GM19467 (cell line): ENCODE results near the gene LRFN2.

Experiments
- ATAC-seq: cut with Tn5 transposase; IDR thresholded peaks from one replicate; pipeline ENCODE4 v1.9.1; 2021; ENCODE audit warnings: mild to moderate bottlenecking, moderate library complexity; ENCODE audit not compliant: unreplicated experiment

The LRFN2 gene

DNA sequence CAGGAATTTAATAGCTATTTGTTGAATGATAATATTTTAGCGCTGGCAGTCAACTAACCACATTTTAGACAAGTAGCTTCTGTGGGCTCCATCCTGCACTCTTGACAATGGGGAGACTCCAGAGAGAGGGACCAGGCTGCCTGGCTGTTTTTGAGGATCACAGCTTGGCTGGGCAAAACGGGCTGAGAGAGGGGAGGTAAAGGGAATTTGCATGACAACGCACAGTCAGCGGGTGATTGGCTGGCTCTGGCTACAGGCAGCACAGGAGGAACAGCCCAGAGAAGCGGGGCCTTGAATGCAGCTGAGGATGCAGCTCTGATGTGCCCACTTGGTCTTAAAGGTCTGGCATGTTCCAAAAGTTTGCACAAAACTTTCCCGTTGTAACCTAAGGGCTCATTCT, 41.2 kb downstream of the LRFN2 start:
- ATAC-seq, result no peak

GRCh38 chr6:40543776-40544175, 43.4 kb downstream of the LRFN2 start:
- no peak for ATAC-seq

GRCh38 chr6:40543146-40543545, 44.0 kb downstream of the LRFN2 start:
- ATAC-seq, result no peak

DNA sequence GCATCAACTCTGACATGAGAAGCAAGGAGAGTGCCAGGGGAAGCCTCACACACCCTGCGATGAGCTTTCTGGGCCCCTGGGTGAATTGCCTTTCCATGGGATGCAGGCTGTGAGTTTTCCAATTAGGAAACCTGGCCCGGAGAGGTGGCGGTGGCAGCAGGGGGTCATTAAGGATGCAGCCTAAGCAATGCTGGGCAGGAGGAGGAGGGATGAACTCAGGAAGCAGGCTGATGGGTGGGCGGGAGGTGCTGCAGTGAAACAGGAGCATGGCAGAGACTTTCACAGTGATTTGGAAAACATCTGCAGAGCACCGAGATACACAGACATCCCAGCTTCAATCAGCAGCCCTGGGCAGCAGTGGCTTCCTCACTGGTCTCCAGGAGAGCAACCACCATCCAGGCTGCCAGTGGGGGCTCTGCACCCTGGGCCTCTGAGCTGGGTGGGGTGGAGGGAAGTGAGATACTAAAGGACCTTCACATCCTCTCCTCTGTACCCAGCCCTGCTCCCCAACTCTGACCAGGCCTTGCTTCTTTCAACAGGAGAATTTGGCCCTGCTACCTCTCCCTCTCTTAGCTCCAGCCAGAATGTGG, 44.9 kb downstream of the LRFN2 start:
- ATAC-seq, result no peak

DNA sequence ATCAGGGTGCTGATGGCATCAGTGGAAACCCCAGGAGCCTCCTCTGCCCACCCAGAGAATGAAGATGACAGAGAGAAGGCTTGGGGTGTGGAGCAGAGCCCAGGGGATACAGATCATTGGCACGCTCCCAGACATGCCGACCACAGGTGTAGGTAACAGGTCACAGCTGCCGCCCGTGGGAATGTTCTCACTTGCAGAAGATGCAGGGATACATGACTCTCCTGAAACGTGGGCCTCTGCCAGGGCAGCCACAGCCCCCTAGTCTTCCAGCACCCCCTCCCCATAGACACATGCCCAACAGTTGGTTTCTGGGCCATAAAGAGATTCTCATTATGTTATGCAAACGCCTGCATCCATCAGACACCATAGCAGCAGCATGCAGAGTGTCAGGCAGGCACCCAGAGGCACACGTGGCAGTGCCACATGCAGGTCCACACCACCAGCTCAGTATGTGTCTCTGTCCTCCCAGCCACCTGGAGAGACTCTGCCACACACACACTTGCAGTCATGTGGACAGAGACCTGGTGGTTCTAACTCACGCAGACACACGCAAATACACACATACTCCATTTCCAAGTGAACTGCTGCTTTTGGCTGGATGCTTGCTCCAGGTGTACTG, 45.5 kb downstream of the LRFN2 start:
- ATAC-seq, result no peak

- ATAC-seq, result no peak
Observed at GRCh38 chr6:40540790-40541189, 46.4 kb downstream of the LRFN2 start.

DNA sequence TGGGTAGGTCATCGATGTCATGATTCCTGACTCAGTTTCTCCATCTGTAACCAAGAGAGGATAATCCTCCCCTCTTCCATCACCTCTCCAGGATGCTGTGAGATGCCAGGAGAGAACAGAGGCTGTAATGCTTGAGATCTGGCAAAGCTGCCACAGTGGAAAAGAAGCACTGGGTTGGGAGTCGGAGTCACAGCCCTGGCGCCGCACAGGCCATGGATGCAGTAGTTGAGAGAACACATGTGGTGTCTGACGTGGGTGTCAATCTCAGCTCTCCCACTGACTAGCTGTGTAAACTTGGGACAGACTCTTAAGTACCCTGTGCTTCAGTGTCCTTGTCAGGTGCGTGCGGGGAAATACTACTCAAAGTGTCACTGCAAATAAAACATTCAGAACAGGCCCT, 47.3 kb downstream of the LRFN2 start:
- no peak for ATAC-seq

DNA sequence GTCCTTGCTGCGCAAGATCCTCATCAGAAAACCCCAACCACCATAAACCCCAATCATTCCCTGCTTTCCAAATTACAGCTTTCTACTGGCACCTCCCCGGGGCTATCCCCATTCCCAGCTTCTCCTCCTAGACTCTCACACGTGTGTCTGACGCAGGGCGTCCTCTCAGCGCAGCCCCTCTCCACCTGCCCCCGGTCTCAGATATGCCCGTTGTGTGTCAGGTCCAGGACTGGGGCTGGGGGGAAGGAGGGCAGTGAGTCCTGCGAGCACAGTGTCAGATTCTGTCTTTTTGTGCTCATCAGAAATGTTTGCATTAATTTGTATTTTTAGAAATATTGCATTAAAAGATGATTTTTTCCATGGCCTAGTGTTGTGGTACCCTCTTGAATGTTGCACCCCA, 48.6 kb downstream of the LRFN2 start:
- no peak for ATAC-seq

- no peak for ATAC-seq
Observed at GRCh38 chr6:40537446-40537845, 49.7 kb downstream of the LRFN2 start.

DNA sequence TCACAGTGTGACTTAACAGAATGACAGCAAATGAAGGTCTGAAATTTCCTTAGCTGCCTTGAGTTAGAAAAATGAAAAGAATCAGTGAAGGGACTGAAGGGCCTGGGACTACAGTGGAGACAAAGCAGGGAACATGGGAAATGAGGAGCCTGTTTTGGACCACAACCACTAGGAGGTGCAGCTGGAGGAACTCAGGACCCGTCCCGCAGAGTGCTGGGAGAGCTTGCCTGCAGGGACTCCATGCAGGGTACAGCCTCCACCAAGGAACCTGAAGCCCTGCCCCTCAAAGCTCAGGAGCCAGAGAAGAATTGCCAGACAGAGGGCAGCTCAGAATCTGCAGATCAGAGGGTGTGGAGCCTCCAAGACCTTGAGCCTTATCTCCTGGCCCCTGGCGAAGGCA, 50.7 kb downstream of the LRFN2 start:
- no peak for ATAC-seq

DNA sequence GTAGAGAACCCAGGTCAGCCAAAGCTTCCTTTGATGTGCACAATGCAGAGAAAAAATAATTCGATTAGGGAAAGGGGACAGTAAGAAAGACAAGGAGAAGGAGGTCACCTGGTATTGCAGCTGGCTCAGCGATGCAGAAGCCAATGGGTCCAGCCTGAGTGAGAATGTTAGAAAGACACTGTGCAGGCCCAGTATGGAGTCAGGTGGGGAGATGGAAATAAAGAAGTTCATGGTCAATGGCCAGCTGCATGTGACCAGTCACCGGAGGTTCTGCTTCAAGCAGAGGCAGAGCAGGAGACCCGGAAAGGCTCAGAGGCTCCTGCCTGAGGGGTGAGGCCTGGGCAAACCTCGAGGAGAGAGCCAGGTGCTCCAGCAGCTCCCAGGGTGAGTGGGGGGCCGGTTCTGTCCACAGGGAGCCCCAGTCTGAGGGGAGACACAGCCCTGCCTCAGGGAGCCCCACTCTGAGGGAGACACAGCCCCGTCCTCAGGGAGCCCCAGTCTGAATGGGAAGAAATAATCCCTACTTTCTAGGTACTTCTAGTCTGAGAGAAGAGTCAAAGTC, 51.3 kb downstream of the LRFN2 start:
- no peak for ATAC-seq

DNA sequence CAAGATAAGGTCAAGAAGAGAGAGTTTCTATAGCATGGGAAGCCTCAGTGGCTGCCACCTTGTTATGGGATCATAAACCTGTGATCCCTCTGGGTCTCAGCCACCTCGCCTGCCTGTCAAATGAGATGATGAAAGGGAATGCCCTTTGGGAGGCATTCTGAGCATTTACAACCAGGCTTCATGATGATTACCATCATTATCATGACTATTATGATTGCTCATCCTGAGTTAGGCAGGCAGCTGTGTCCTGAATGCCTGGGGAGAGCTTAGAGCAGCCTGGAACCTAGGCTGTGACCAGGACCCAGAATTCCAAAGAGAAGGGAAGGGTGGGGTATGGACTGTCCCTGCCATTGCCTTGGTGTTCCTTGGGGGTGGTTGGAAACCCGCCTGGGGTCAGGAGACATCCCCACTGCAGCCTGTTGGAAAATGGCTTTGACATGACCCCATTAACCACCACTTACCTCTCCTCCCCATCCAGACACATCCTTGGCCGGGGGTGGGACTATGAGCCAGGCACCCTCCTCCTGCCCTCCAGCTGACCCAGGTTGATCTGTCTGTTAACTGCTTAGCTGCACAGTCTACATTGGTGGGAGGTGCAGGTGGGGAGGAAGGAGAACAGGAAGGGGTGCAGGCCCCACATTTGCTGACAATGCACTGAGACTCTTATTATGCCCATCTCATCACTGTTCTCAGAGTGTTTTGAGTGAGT, 51.9 kb downstream of the LRFN2 start:
- ATAC-seq, result no peak

DNA sequence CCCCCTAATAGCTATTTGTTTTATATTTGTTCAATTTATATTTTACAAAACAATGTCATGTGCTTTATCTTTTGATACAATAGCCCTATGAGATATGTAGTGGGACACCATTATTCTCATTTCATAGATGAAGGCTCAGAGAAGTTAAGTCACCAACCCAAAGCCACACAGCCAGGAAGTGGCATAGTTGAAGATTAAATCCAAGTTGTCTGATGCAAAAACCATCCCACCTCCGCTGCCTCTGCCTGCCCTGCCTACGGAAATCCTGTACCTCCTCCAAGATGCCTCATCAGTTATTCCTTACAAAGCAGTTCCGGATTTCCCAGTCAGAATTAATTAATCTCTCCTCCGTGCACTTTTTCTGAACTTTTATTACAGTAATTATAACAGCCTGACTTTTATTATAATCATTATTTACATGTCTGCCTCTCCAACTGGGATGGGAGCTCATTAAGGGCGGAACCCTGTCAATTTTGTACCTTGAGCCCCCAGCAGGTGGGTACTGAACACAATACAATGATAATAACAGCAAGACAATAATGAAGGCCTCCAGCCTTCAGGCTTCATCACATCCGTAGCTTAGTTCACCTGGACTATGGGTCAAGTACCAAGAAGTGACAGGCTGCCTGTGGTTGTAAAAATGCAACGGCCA, 54.7 kb downstream of the LRFN2 start:
- ATAC-seq, result no peak

DNA sequence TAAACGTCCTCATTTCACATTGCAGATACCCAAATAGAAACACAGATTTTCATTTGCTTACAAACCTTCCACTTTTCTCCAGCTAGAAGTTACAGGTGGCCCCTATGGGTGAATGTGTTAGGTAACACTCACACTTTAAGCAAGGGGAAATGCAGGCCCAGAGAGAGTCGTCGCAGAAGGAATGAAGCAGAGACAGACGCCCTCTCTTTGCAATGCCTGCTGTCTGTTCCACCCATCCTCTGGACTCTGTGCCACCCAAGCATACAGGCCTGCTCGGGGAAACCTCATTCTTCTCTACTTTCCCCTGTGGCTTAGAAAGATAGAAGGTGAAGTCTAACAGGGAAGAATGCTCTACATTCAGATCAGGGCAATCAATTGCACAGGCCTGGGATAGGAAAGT, 57.2 kb downstream of the LRFN2 start:
- ATAC-seq, result no peak

GRCh38 chr6:40529040-40529439, 58.1 kb downstream of the LRFN2 start:
- no peak for ATAC-seq

GRCh38 chr6:40528051-40528450, 59.1 kb downstream of the LRFN2 start:
- ATAC-seq, result no peak

- no peak for ATAC-seq
Observed at GRCh38 chr6:40526036-40526435, 61.1 kb downstream of the LRFN2 start.

DNA sequence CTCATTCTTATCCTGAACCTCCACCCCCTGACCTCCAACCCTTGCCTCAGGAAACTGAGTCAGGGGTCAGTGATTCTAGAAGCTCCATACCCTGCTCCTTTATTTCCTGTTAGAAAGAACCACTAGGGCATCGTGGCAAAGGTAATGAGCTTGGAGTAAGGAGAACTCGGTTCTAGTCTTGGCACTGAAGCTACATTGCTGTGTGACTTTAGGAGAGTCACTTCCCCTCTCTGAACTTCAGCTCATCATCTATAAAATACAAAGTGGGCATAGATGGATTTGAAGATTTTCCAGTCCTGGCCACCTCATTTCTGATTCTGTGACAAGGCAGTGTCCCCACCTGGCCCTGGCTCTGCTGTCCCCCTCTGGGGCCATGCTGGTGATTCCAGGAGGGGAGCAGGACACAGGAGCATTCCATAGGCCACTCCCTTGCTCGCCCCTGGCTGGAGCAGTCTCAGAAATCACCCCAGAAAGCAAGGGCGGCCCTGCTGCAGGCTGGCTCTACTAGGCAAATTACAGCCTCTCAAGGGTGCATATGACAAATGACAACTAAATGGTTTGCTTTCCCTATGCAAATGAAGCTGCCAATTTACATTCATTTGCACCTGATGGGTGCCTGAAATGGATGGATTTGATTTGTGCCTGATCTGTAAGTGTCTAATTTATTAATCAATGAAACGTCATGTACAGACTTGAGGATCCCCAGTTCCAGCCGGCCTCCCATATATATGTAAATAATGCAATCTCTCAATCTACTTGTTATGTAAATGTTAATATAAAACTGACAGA, 62.2 kb downstream of the LRFN2 start:
- no peak for ATAC-seq

GRCh38 chr6:40523505-40524172, 63.5 kb downstream of the LRFN2 start:
- no peak for ATAC-seq

GRCh38 chr6:40521496-40521895, 65.7 kb downstream of the LRFN2 start:
- ATAC-seq, result no peak
